Kidney epithelial cell (primary cell): ENCODE results near the gene PCNT. TPM values are rescaled to one million over a fixed set of nuclear protein-coding genes. Genes with fewer than 3 reads are reported as not detected.

Experiments used
- DNase-seq: peaks from one replicate; pipeline ENCODE4 v3.0.0-alpha.2; 2010; ENCODE audit warnings: low read depth
- H3K27me3 ChIP-seq: 2 replicates; pipeline ENCODE4 v1.6.0; 2011; ENCODE audit warnings: low read length; ENCODE audit not compliant: control insufficient read depth, insufficient read depth
- H3K36me3 ChIP-seq: 2 replicates; pipeline ENCODE4 v1.5.1; 2011; ENCODE audit warnings: low read length; ENCODE audit not compliant: control insufficient read depth, insufficient read depth
- H3K4me3 ChIP-seq: 2 replicates; pipeline ENCODE4 v1.5.1; 2011; ENCODE audit warnings: low read depth, mild to moderate bottlenecking, control low read depth, low read length
- CTCF ChIP-seq: IDR thresholded peaks from 2 replicates; pipeline ENCODE4 v1.5.1; 2011; ENCODE audit warnings: mild to moderate bottlenecking, moderate library complexity, low read length, control low read depth, inconsistent platforms; ENCODE audit not compliant: insufficient read depth, poor library complexity, severe bottlenecking
- total RNA-seq: library from RNA; depleted of rRNA; stranded (reverse); fragments of >200 nt; gene quantifications from 2 replicates; pipeline ENCODE4 v1.2.3, GENCODE V29; 2015

PCNT gene
- 21.6 and 22.2 TPM in 2 replicates for total RNA-seq

- DNase-seq, result peak; percentile 89
- Histone ChIP-seq H3K27me3 (no peaks in the 10 kb centered on the region), H3K36me3 (no peaks in the 10 kb centered on the region), H3K4me3 (peak within 1 kb of the TSS; percentile 85)
- TF ChIP-seq CTCF, result no peak
These were observed at the start of gene PCNT, which contains the start of gene C21orf58 for GRCh38 chr21:46323710-46324389. TSS of gene PCNT (plus strand) at chr21:46324156. CDS start at chr21:46324229, 73 bp downstream. TSS of gene C21orf58 (minus strand) at chr21:46323870. CDS start at chr21:46322738, 1,132 bp downstream.

GRCh38 chr21:46274797-46275390 lies 49.1 kb upstream of the PCNT start:
- Histone ChIP-seq H3K27me3 (no peaks in the 10 kb centered on the region), H3K36me3 (peaks cover 3% of the 10 kb centered on the region), H3K4me3 (no peak overlapping the region)
- no peak for TF ChIP-seq CTCF
- no peak for DNase-seq

- no peaks in the 10 kb centered on the region for H3K27me3 ChIP-seq
- no peak for TF ChIP-seq CTCF
- H3K4me3 ChIP-seq, result no peak overlapping the region
- no peaks in the 10 kb centered on the region for H3K36me3 ChIP-seq
- DNase-seq, result no peak
These were observed 39.8 kb upstream of the PCNT start for GRCh38 chr21:46284077-46284644.

GRCh38 chr21:46284733-46285132 lies 39.2 kb upstream of the PCNT start:
- DNase-seq, result no peak
- TF ChIP-seq CTCF, result no peak
- no peaks in the 10 kb centered on the region for H3K27me3 ChIP-seq
- no peak overlapping the region for H3K4me3 ChIP-seq
- H3K36me3 ChIP-seq, result no peaks in the 10 kb centered on the region

- Histone ChIP-seq H3K27me3 (no peaks in the 10 kb centered on the region), H3K4me3 (peak within 1 kb of the TSS; percentile 84), H3K36me3 (no peaks in the 10 kb centered on the region)
- DNase-seq, result no peak
- TF ChIP-seq CTCF, result no peak
These were observed 38.7 kb upstream of the PCNT start, which contains the start of gene MCM3AP for GRCh38 chr21:46285206-46285661. TSS of gene MCM3AP (minus strand) at chr21:46285611. CDS start at chr21:46285286, 325 bp downstream.
